SK-N-SH (cell line): Measurements from ENCODE around the gene PRICKLE2. TPM values are rescaled to one million over a fixed set of nuclear protein-coding genes. Genes with fewer than 3 reads are reported as not detected.

ENCODE experiments used
- CTCF ChIA-PET: fragments of 300-600, 350-600 bp; formaldehyde crosslinking; extraction: SDS; loops from one replicate; lab custom pipeline; 2021; lab: Yijun Ruan, JAX
- POLR2A ChIA-PET: fragments of 350-600 bp; sonication (Branson Sonifier 250); formaldehyde crosslinking; extraction: SDS; loops from one replicate; lab custom pipeline; 2020; ENCODE audit warnings: antibody characterized with exemption, inconsistent platforms; lab: Yijun Ruan, JAX
- DNase-seq: peaks from one replicate; pipeline ENCODE4 v3.0.0; 2012
- H2AFZ ChIP-seq: fragments of 200-600 bp; sonication (generic); 2 replicates; pipeline ENCODE4 v1.8.1; 2016; ENCODE audit warnings: antibody characterized with exemption, mild to moderate bottlenecking, low read depth
- H3F3A ChIP-seq: fragments of 200-600 bp; sonication (generic); replicated peaks from 2 replicates; pipeline ENCODE3; 2016; ENCODE audit warnings: antibody characterized with exemption, mild to moderate bottlenecking; ENCODE audit not compliant: insufficient read depth
- H3K27ac ChIP-seq, 2 experiments: fragments of 200-500 bp in 1 of 2; fragments of 200-600 bp in 1 of 2; sonication (Bioruptor generic) in 1 of 2; sonication (generic), shearing (Covaris generic) in 1 of 2; 2 replicates each; pipeline versions ENCODE4 v1.5.1 to v1.6.1; 2014 to 2016; ENCODE audit warnings: low read depth in 2 of 2, inconsistent platforms in 1 of 2, low read length in 1 of 2, mild to moderate bottlenecking in 1 of 2, mixed read lengths in 1 of 2
- H3K27me3 ChIP-seq: fragments of 200-600 bp; sonication (generic), shearing (Covaris generic); 2 replicates; pipeline ENCODE4 v1.6.1; 2016; ENCODE audit warnings: mixed run types; ENCODE audit not compliant: insufficient read depth
- H3K36me3 ChIP-seq, 2 experiments: fragments of 200-500 bp in 1 of 2; fragments of 200-600 bp in 1 of 2; sonication (Bioruptor generic) in 1 of 2; sonication (generic) in 1 of 2; replicated peaks in 1 of 2; 2 replicates each; pipeline versions ENCODE3 to v1.5.1; 2014 to 2016; ENCODE audit warnings: low read length in 1 of 2, mild to moderate bottlenecking in 1 of 2; ENCODE audit not compliant: insufficient read depth in 2 of 2, control insufficient read depth in 1 of 2
- H3K4me1 ChIP-seq, 2 experiments: fragments of 200-500 bp in 1 of 2; fragments of 200-600 bp in 1 of 2; sonication (Bioruptor generic) in 1 of 2; sonication (generic), shearing (Covaris generic) in 1 of 2; 2 replicates each; pipeline versions ENCODE4 v1.5.1 to v1.6.1; 2014 to 2016; ENCODE audit warnings: low read depth in 1 of 2, low read length in 1 of 2, mixed run types in 1 of 2; ENCODE audit not compliant: insufficient read depth in 2 of 2, control insufficient read depth in 1 of 2
- H3K4me2 ChIP-seq: fragments of 200-600 bp; sonication (generic), shearing (Covaris generic); 2 replicates; pipeline ENCODE4 v1.6.1; 2017; ENCODE audit warnings: mixed run types
- H3K4me3 ChIP-seq, 2 experiments: fragments of 200-500 bp in 1 of 2; fragments of 200-600 bp in 1 of 2; sonication (Bioruptor generic) in 1 of 2; sonication (generic), shearing (Covaris generic) in 1 of 2; 2 replicates each; pipeline versions ENCODE4 v1.5.1 to v1.8.1; 2014 to 2016; ENCODE audit warnings: low read depth in 2 of 2, inconsistent platforms in 1 of 2, low read length in 1 of 2, mild to moderate bottlenecking in 1 of 2, mixed read lengths in 1 of 2, moderate library complexity in 1 of 2
- H3K79me2 ChIP-seq: fragments of 200-600 bp; sonication (generic); 2 replicates; pipeline ENCODE4 v1.8.1; 2017; ENCODE audit warnings: mild to moderate bottlenecking; ENCODE audit not compliant: insufficient read depth
- H3K9ac ChIP-seq: fragments of 200-600 bp; sonication (generic); 2 replicates; pipeline ENCODE4 v1.6.1; 2017; ENCODE audit warnings: mixed run types
- H3K9me2 ChIP-seq: fragments of 200-600 bp; sonication (generic); 2 replicates; pipeline ENCODE4 v1.6.1; 2017; ENCODE audit warnings: mixed run types
- H3K9me3 ChIP-seq: fragments of 200-600 bp; sonication (generic); 2 replicates; pipeline ENCODE4 v1.6.1; 2017; ENCODE audit warnings: mixed run types, mild to moderate bottlenecking, moderate library complexity
- H4K20me1 ChIP-seq: fragments of 200-600 bp; sonication (generic); 2 replicates; pipeline ENCODE4 v1.6.1; 2017; ENCODE audit warnings: mild to moderate bottlenecking, mixed run types; ENCODE audit not compliant: insufficient read depth
- CHD2 ChIP-seq: fragments of 150-350 bp; IDR thresholded peaks from 2 replicates; pipeline ENCODE4 v1.6.1; 2018; ENCODE audit warnings: low read length; ENCODE audit not compliant: partially characterized antibody
- EP300 ChIP-seq, 2 experiments: IDR thresholded peaks; 2 replicates each; pipeline versions ENCODE4 v1.4.0 to v1.6.1; 2012; ENCODE audit warnings: borderline replicate concordance in 1 of 2, low read depth in 1 of 2, low read length in 1 of 2
- FOXJ3 ChIP-seq: sonication (generic); formaldehyde crosslinking; IDR thresholded peaks from 2 replicates; pipeline ENCODE4 v1.5.1; 2020; ENCODE audit warnings: mild to moderate bottlenecking, missing genetic modification reagents
- FOXM1 ChIP-seq: IDR thresholded peaks from 2 replicates; pipeline ENCODE4 v1.4.0; 2012; ENCODE audit warnings: low read depth, mild to moderate bottlenecking
- GABPA ChIP-seq: IDR thresholded peaks from 2 replicates; pipeline ENCODE4 v1.4.0; 2012; ENCODE audit warnings: low read depth, mild to moderate bottlenecking
- IRF3 ChIP-seq: fragments of 150-350 bp; IDR thresholded peaks from 2 replicates; pipeline ENCODE4 v1.6.1; 2016; ENCODE audit warnings: mild to moderate bottlenecking, low read depth, low read length
- JUND ChIP-seq: IDR thresholded peaks from 2 replicates; pipeline ENCODE4 v1.4.0; 2012
- MEF2A ChIP-seq: IDR thresholded peaks from 2 replicates; pipeline ENCODE4 v1.4.0; 2012; ENCODE audit warnings: low read depth, borderline replicate concordance
- NFIC ChIP-seq: IDR thresholded peaks from 2 replicates; pipeline ENCODE4 v1.4.0; 2012; ENCODE audit warnings: borderline replicate concordance
- RAD21 ChIP-seq: IDR thresholded peaks from 2 replicates; pipeline ENCODE4 v1.6.1; 2012; ENCODE audit warnings: mild to moderate bottlenecking, low read length
- RXRA ChIP-seq: IDR thresholded peaks from 2 replicates; pipeline ENCODE4 v1.4.0; 2012; ENCODE audit warnings: low read depth, mild to moderate bottlenecking, borderline replicate concordance
- TCF12 ChIP-seq: IDR thresholded peaks from 2 replicates; pipeline ENCODE4 v1.4.0; 2012
- USF2 ChIP-seq: fragments of 150-350 bp; IDR thresholded peaks from 2 replicates; pipeline ENCODE4 v1.6.1; 2017; ENCODE audit warnings: antibody characterized with exemption, low read length, low read depth, borderline replicate concordance
- polyA plus RNA-seq, 3 experiments: library from polyadenylated mRNA; depleted of rRNA; stranded (reverse); fragments of >200 nt; gene quantifications; 2 replicates each; pipeline ENCODE4 v1.2.3, GENCODE V29; 2012
- TF ChIP-seq, protein P1 (sequence below): IDR thresholded peaks from 2 replicates; pipeline ENCODE4 v1.4.0; 2012; ENCODE audit warnings: low read depth
- TF ChIP-seq, protein P2 (sequence below): fragments of 200-600 bp; sonication (generic); IDR thresholded peaks from 2 replicates; pipeline ENCODE4 v1.6.1; 2017; ENCODE audit warnings: antibody characterized with exemption, mild to moderate bottlenecking, moderate library complexity
- TF ChIP-seq, protein P3 (sequence below): IDR thresholded peaks from 2 replicates; pipeline ENCODE4; 2012

Gene PRICKLE2
- polyA plus RNA-seq, 1 of the 3 experiments (the other 2 are of a cell fraction) = 0.67 TPM

- H3F3A ChIP-seq = no peaks in the 10 kb centered on the region
- no peak overlapping the region for H3K4me2 ChIP-seq
- DNase-seq = no peak
- no peaks in the 10 kb centered on the region for H3K9me2 ChIP-seq
- H3K9me3 ChIP-seq = no peaks in the 10 kb centered on the region
- H2AFZ ChIP-seq = no peak overlapping the region
- TF ChIP-seq USF2 (no peak), CHD2 (no peak), EP300 (IDR thresholded peaks at IDR 0.05; ENCODE audit: borderline replicate concordance in 1 of 2, low read depth in 1 of 2, low read length in 1 of 2) (no peak), NFIC (no peak), RAD21 (no peak), FOXJ3 (no peak), TCF12 (no peak), IRF3 (no peak), JUND (no peak), GABPA (no peak), FOXM1 (no peak), RXRA (no peak), MEF2A (no peak)
- TF ChIP-seq, protein P1, sequence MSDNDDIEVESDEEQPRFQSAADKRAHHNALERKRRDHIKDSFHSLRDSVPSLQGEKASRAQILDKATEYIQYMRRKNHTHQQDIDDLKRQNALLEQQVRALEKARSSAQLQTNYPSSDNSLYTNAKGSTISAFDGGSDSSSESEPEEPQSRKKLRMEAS = no peak
- TF ChIP-seq, protein P2, sequence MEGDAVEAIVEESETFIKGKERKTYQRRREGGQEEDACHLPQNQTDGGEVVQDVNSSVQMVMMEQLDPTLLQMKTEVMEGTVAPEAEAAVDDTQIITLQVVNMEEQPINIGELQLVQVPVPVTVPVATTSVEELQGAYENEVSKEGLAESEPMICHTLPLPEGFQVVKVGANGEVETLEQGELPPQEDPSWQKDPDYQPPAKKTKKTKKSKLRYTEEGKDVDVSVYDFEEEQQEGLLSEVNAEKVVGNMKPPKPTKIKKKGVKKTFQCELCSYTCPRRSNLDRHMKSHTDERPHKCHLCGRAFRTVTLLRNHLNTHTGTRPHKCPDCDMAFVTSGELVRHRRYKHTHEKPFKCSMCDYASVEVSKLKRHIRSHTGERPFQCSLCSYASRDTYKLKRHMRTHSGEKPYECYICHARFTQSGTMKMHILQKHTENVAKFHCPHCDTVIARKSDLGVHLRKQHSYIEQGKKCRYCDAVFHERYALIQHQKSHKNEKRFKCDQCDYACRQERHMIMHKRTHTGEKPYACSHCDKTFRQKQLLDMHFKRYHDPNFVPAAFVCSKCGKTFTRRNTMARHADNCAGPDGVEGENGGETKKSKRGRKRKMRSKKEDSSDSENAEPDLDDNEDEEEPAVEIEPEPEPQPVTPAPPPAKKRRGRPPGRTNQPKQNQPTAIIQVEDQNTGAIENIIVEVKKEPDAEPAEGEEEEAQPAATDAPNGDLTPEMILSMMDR = no peak
- TF ChIP-seq, protein P3, sequence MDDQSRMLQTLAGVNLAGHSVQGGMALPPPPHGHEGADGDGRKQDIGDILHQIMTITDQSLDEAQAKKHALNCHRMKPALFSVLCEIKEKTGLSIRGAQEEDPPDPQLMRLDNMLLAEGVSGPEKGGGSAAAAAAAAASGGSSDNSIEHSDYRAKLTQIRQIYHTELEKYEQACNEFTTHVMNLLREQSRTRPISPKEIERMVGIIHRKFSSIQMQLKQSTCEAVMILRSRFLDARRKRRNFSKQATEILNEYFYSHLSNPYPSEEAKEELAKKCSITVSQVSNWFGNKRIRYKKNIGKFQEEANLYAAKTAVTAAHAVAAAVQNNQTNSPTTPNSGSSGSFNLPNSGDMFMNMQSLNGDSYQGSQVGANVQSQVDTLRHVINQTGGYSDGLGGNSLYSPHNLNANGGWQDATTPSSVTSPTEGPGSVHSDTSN = no peak
- TF ChIP-seq, all 33 proteins: peak for 0
- no peaks in the 10 kb centered on the region for H4K20me1 ChIP-seq
- peaks cover 0 to 21% of the 10 kb centered on the region in 2 experiments; a peak in 2 of 4 replicates for H3K4me1 ChIP-seq
- no peaks in the 10 kb centered on the region for H3K36me3 ChIP-seq
- ChIA-PET CTCF (interaction anchor here (0.8 to 1.5 kb wide), 7 partner anchors 8 to 115 kb away, joined by 3 to 5 read pairs (median 4); no protein-coding TSS in a partner anchor), POLR2A (no interaction called here)
- H3K9ac ChIP-seq = no peak overlapping the region
- H3K27me3 ChIP-seq = no peaks in the 10 kb centered on the region
- H3K4me3 ChIP-seq = no peak overlapping the region
- no peak overlapping the region for H3K27ac ChIP-seq
- H3K79me2 ChIP-seq = no peaks in the 10 kb centered on the region
Observed at GRCh38 chr3:64105816-64106215, 119.5 kb downstream of the PRICKLE2 start.
